ENCODE measurements around the gene CDKL4. TPM values are rescaled to one million over a fixed set of nuclear protein-coding genes. Genes with fewer than 3 reads are reported as not detected.
A peak's percentile ranks its signal among the peaks of the same experiment; 100 is the strongest.

The CDKL4 gene
- total and polyA plus RNA-seq, 2 of the 13 experiments (the other 11 are each of a cell fraction or from before 2014, with no cell fraction given), result 0.29 to 0.50 TPM

- no peak for TF ChIP-seq DRAP1 (CRISPR knock-in tag; IDR thresholded peaks at IDR 0.05)
- peak; percentile 85 for TF ChIP-seq BHLHE40 (IDR thresholded peaks at IDR 0.05; ENCODE audit: low read length)
- no peak for TF ChIP-seq CBX1 (IDR thresholded peaks at IDR 0.05; ENCODE audit: low read depth)
- no peak for TF ChIP-seq ZNF674 (CRISPR knock-in tag; IDR thresholded peaks at IDR 0.05; ENCODE audit: low read depth)
- no peak for TF ChIP-seq IKZF4 (CRISPR knock-in tag; IDR thresholded peaks at IDR 0.05; ENCODE audit: borderline replicate concordance, low read depth, not compliant biosample characterization)
- TF ChIP-seq TBX3 (IDR thresholded peaks at IDR 0.05; ENCODE audit: borderline replicate concordance), result no peak
- no peak for TF ChIP-seq USF2 (IDR thresholded peaks at IDR 0.05; ENCODE audit: low read depth, low read length)
- no peak; the same call in 1 of the 2 replicates for TF ChIP-seq USF2 (CRISPR knock-in tag; IDR thresholded peaks at IDR 0.05; ENCODE audit: borderline replicate concordance)
- TF ChIP-seq ASH2L (IDR thresholded peaks at IDR 0.05; ENCODE audit: insufficient read length, low read depth, low read length), result no peak
- no peak for TF ChIP-seq ZSCAN25 (CRISPR knock-in tag; IDR thresholded peaks at IDR 0.05)
- TF ChIP-seq ZNF563 (CRISPR knock-in tag; IDR thresholded peaks at IDR 0.05), result no peak
- no peak for TF ChIP-seq MTERF4 (CRISPR knock-in tag; IDR thresholded peaks at IDR 0.05)
- no peak for TF ChIP-seq GATAD1 (CRISPR knock-in tag; IDR thresholded peaks at IDR 0.05)
- peak; percentile 46; the same call in 1 of the 2 replicates for TF ChIP-seq KAT8 (CRISPR knock-in tag; IDR thresholded peaks at IDR 0.05)
- TF ChIP-seq ZNF34 (CRISPR knock-in tag; IDR thresholded peaks at IDR 0.05; ENCODE audit: borderline replicate concordance), result no peak
- TF ChIP-seq, protein P1, sequence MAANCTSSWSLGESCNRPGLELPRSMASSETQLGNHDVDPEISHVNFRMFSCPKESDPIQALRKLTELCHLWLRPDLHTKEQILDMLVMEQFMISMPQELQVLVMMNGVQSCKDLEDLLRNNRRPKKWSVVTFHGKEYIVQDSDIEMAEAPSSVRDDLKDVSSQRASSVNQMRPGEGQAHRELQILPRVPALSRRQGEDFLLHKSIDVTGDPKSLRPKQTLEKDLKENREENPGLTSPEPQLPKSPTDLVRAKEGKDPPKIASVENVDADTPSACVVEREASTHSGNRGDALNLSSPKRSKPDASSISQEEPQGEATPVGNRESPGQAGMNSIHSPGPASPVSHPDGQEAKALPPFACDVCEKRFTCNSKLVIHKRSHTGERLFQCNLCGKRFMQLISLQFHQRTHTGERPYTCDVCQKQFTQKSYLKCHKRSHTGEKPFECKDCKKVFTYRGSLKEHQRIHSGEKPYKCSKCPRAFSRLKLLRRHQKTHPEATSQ (CRISPR knock-in tag; IDR thresholded peaks at IDR 0.05; ENCODE audit: borderline replicate concordance), result no peak
- no peak for TF ChIP-seq ZNF224 (CRISPR knock-in tag; IDR thresholded peaks at IDR 0.05)
- TF ChIP-seq, protein P2, sequence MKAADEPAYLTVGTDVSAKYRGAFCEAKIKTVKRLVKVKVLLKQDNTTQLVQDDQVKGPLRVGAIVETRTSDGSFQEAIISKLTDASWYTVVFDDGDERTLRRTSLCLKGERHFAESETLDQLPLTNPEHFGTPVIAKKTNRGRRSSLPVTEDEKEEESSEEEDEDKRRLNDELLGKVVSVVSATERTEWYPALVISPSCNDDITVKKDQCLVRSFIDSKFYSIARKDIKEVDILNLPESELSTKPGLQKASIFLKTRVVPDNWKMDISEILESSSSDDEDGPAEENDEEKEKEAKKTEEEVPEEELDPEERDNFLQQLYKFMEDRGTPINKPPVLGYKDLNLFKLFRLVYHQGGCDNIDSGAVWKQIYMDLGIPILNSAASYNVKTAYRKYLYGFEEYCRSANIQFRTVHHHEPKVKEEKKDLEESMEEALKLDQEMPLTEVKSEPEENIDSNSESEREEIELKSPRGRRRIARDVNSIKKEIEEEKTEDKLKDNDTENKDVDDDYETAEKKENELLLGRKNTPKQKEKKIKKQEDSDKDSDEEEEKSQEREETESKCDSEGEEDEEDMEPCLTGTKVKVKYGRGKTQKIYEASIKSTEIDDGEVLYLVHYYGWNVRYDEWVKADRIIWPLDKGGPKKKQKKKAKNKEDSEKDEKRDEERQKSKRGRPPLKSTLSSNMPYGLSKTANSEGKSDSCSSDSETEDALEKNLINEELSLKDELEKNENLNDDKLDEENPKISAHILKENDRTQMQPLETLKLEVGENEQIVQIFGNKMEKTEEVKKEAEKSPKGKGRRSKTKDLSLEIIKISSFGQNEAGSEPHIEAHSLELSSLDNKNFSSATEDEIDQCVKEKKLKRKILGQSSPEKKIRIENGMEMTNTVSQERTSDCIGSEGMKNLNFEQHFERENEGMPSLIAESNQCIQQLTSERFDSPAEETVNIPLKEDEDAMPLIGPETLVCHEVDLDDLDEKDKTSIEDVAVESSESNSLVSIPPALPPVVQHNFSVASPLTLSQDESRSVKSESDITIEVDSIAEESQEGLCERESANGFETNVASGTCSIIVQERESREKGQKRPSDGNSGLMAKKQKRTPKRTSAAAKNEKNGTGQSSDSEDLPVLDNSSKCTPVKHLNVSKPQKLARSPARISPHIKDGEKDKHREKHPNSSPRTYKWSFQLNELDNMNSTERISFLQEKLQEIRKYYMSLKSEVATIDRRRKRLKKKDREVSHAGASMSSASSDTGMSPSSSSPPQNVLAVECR (CRISPR knock-in tag; IDR thresholded peaks at IDR 0.05; ENCODE audit: borderline replicate concordance), result peak; percentile 18; the same call in 1 of the 2 replicates
- TF ChIP-seq E2F5 (CRISPR knock-in tag; conservative IDR thresholded peaks at IDR 0.05), result no peak
- TF ChIP-seq RBM39 (IDR thresholded peaks at IDR 0.05; ENCODE audit: low read depth, low read length, poor library complexity, severe bottlenecking), result no peak
These were observed 103.4 kb downstream of the CDKL4 start (continued) for GRCh38 chr2:39140322-39140847.

Data from HepG2 (cell line).